ENCODE data around the gene FAM47E.

Gene FAM47E

DNA sequence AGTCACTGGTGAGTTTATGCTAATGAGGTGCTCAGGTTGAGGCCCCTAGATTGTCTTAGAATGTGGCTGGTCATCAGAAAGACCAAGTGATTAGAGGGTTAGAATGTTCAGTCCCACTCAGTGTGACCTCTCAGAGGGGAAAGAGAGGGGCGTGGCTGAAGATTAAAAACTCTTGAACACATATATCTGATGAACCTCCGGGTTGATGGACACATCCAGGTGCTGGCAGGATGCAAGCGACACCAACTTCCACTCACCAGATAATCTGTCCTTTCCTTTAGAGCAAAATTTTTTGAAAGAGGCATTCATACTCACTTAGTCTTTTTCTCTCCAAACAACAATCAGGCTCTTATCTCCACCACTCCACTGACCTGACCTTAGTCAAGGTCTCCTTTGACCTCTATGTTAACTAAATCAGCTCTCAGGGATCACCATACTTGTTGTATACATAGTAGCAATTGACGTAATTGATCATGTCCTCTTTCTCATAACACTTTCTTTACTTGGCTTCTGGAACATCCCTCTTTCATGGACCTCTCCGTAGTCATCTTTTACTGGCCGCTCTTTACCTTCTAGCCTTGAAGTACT lies 14.2 kb downstream of the FAM47E start:
- H3K4me3 ChIP-seq (ENCODE audit: control insufficient read depth, low read depth, low read length) = no peak overlapping the region
- DNase-seq (ENCODE audit: low read depth) = no peak
- TF ChIP-seq, protein P1, sequence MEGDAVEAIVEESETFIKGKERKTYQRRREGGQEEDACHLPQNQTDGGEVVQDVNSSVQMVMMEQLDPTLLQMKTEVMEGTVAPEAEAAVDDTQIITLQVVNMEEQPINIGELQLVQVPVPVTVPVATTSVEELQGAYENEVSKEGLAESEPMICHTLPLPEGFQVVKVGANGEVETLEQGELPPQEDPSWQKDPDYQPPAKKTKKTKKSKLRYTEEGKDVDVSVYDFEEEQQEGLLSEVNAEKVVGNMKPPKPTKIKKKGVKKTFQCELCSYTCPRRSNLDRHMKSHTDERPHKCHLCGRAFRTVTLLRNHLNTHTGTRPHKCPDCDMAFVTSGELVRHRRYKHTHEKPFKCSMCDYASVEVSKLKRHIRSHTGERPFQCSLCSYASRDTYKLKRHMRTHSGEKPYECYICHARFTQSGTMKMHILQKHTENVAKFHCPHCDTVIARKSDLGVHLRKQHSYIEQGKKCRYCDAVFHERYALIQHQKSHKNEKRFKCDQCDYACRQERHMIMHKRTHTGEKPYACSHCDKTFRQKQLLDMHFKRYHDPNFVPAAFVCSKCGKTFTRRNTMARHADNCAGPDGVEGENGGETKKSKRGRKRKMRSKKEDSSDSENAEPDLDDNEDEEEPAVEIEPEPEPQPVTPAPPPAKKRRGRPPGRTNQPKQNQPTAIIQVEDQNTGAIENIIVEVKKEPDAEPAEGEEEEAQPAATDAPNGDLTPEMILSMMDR (conservative IDR thresholded peaks at IDR 0.05; ENCODE audit: control insufficient read depth, insufficient read depth, low read depth, low read length) = no peak

DNA sequence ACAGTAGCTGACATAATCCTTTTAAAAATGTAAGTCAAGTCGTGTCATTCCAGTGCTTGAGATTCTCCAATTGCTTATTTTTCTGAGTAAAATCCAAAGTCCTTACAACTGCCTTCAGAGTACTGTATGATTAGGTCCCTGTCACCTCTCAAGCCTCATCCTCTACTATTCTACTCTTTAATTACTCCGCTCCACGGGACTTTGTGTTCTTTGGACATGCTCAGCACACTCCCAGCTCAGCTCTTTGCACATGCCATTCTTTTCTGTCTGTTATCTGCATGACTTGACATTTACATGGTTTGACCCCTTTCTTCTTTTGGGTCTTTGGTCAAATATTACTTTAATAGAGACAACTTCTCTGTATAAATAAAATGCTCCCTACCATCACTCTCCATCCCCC lies 15.1 kb downstream of the FAM47E start:
- H3K4me3 ChIP-seq (ENCODE audit: control insufficient read depth, low read depth, low read length) = no peak overlapping the region

DNA sequence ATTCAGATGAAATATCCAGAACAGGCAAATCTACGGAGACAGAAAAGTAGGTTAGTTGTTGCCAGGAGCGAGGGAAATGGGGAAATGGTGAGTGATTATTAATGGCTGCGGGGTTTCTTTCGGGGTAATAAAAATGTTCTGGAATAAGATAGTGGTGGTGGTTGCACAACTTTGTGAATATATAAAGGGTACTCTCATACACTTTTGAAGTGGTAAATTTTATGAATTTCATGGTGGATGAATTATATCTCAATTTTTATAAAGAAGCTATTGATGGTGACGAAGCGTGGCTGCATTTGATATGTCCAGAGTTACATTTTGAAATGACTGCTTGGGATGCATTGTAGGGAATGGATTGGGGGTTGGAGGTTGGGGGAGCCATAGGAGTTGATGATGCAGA lies 16.3 kb downstream of the FAM47E start:
- TF ChIP-seq, protein P1 (conservative IDR thresholded peaks at IDR 0.05; ENCODE audit: control insufficient read depth, insufficient read depth, low read depth, low read length) = no peak
- H3K4me3 ChIP-seq (ENCODE audit: control insufficient read depth, low read depth, low read length) = no peak overlapping the region
- no peak for DNase-seq (ENCODE audit: low read depth)

More for the DNA sequence above, 15.1 kb downstream of the FAM47E start:
- TF ChIP-seq, protein P1 (conservative IDR thresholded peaks at IDR 0.05; ENCODE audit: control insufficient read depth, insufficient read depth, low read depth, low read length) = no peak
- DNase-seq (ENCODE audit: low read depth) = no peak

DNA sequence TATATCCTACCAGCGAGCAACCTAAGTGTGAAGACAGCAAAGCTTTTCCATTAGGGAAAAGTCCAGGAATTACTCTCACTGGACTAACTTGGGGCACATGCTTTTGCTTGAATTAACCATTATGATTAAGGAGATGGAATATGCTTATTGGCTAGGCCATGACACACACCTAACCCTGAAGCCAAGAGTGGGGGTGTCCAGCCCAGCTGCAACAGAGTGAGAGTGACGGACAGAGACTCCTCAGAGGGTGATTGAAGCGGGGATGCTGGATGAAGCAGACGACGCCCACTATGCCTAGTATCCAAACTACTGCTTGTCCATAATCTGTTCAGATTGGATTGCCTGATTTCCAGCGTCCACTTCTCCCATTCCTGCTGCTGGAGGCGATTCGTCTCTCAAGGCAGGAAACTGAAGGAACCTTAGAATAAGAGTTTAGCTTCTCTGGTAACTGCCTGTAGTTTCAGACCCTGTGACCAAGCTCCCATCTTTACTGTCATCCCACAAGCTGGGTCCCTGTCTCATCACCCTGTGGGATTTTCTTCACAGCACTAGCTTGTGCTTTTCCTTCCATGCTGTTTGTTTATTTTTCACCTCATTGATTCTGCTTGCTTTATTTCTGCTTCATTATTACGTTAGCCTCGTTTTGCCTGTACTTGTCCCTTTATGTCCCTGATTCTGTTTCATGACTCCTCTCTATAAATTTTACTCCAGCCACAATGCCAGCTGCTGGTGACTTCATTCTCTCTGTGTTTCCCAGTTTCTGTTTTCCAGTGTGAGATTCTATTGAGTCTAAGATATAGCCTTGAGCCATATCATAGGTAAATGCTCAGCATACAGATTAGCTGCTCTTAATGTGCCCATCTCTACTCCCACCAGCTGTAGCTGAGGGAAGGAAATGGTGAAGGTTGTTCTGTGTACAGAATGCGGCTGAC lies 19.0 kb downstream of the FAM47E start:
- TF ChIP-seq, protein P1 (conservative IDR thresholded peaks at IDR 0.05; ENCODE audit: control insufficient read depth, insufficient read depth, low read depth, low read length) = no peak
- no peak for DNase-seq (ENCODE audit: low read depth)
- H3K4me3 ChIP-seq (ENCODE audit: control insufficient read depth, low read depth, low read length) = no peak overlapping the region

DNA sequence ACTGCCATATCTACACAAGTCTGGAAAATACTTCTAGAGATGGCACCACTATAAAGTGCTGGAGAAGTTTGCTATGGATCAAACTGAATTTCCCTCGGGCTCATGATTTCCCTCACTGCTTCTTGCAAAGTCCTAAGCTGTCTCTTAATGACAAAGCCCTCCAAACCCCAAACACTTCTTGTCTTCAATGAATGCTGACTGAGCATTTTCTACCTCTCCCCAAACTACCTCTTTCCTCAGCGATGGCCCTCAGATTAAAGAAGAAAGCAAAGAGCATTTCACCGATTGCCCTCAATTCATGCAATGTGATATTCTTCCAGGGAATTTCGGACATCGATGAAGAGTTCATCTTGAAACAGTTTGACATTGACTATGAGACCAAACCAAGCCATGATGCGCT lies 19.7 kb downstream of the FAM47E start:
- DNase-seq (ENCODE audit: low read depth) = no peak
- no peak overlapping the region for H3K4me3 ChIP-seq (ENCODE audit: control insufficient read depth, low read depth, low read length)
- TF ChIP-seq, protein P1 (conservative IDR thresholded peaks at IDR 0.05; ENCODE audit: control insufficient read depth, insufficient read depth, low read depth, low read length) = no peak

DNA sequence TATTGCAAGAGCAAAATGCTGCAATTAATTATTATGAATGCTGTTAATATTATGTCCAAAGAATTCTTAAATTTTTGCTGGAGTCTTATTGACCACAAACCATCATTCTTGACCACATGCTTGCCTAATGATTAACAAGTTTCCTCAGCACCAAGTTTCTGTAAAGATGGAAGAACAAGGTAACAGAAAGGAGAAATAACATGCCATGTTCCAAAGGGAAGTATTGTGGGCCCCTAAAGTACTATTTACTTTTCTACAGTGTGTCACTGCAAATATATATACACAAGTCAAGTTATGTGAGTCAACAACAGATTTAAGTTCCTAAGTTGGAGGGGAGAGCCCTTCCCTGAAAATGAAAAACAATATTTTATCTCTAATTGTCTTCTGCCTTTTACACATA lies 20.6 kb downstream of the FAM47E start:
- no peak for DNase-seq (ENCODE audit: low read depth)

More for the DNA sequence above, 20.6 kb downstream of the FAM47E start:
- no peak overlapping the region for H3K4me3 ChIP-seq (ENCODE audit: control insufficient read depth, low read depth, low read length)
- TF ChIP-seq, protein P1 (conservative IDR thresholded peaks at IDR 0.05; ENCODE audit: control insufficient read depth, insufficient read depth, low read depth, low read length) = no peak
